Stimulated activated CD4-positive, alpha-beta T cell treated with anti-CD3 and anti-CD28 coated beads, Interleukin-15, amount 100 ng/mL, for 1 hour (primary cell): Measurements from ENCODE around the gene SNCB.

Experiments
- DNase-seq, 2 donors: peaks; one replicate each; pipeline ENCODE4 v3.0.0-alpha.2; 2020; ENCODE audit warnings: low read depth in 1 of 2, low spot score in 1 of 2

The SNCB gene

GRCh38 chr5:176644878-176645670 is 14.7 kb upstream of the SNCB start:
- no peak for DNase-seq

DNA sequence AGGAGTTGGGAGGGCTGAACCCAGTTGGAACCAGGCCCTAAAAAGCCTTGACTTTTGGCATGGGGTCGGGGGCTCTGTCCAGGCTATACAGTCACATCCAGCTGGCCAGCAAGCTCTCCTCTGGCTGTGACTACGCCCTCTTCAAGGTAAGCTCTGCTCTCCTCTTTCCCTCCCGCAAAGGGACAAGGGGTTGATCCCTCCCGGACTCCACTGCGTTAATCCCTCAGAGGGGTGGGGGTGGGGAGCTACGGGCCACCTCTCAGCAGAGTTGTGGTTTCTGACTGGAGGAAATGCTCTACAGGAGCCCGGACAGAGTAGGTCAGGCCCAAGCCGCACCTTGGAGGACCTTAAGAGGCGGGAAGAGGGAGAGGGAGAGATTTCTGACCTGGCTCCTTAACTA is 14.0 kb upstream of the SNCB start:
- no peak for DNase-seq

GRCh38 chr5:176643491-176644219 is 13.3 kb upstream of the SNCB start:
- no peak for DNase-seq

DNA sequence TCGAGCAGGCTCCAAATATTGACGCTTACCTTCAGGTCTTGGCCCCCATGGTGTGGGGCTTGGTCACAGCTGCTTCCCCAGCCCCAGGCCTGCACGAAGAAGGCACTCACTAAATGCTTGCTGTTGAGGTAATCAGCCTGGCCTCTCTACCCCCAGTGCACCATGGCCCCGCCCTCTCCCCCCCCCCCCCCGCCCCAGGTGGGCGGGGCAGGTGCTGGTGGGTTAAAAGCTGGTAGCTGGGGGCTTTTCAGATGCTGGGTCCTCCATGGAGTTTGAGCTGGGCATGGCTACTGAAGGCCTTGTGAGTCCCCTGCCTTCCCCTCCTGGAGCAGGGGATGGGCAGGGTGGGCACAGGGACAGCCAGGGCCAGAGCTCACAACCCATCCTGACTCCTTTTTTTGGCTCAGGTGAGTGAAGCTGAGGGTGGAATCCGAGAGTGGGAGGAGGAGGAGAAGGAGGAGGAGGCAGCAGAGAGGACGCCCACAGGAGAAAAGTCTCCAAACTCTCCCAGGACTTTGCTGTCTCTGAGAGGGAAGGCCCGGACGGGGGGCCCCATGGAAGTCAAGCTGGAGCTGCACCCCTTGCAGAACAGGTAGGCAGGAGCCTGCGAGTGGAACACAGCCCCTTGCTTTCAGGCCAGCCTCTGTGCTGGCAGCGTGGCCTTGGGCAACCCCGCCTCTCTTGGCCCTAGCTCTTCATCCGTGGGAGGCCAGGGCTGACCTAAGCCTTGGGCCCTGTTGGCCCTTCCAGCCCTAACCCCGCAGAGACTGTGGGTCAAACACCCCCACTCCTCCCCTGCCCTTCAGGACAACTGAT is 12.5 kb upstream of the SNCB start:
- no peak for DNase-seq

DNA sequence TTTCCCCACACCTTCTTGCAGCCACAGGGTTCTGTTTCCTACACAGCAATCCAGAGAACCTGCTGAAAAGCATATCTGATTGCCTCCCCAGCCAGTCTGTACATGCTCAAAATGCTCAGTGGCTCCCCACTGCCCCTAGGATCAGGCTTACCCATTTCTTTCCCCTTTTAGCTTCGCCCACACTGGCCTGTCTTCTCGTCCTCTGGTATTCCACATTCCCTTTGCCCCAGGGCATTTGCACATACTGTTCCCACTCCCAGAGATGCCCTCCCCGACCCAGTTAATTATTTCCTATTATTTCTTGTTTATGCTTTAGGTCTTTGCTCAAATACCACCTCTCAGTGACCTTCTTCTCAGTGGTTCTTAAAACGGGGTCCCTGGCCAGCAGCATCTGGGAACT is 10.3 kb upstream of the SNCB start:
- DNase-seq = no peak

GRCh38 chr5:176639981-176640380 is 9.6 kb upstream of the SNCB start:
- no peak for DNase-seq

GRCh38 chr5:176639208-176639607 is 8.9 kb upstream of the SNCB start:
- DNase-seq = no peak

- no peak for DNase-seq
Observed at GRCh38 chr5:176638437-176638836, 8.1 kb upstream of the SNCB start.

DNA sequence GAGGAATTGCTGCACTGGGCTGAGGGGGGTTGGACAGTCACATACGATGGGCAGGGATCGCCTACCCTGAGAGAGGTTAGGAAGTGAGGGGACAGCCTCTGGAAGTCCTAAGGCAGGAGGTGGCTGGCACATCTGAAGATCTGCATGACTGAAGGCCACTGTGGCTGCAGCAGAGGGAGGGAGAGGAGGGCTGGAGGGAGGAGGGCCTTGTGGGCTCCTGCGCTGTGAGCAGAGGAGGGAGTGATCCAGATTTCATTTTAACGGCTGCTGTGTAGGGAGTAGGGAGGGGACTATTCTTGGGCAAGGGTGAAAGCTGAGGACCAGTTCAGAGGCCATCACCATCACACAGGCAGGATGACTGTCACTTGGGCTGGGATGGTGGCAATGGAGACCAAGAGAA is 7.2 kb upstream of the SNCB start:
- DNase-seq = no peak

DNA sequence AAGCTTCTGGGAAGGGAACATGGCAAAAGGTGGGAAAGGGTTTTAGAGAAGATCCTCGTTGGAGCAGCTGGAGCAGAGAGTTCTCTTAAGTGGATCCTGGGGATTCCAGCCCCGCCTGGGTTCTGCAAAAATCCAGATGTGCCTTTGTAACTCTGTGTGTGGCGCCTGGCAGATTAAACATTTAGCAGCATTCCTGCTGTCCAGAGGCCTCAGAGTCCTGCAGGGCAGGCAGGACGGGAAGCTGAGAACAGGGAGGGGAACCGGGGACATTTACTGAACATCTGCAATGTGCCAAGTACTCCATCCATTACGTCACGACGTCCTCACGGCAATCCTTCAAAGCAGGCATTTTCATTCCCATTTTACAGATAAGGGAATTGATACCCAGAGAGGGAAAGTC is 6.1 kb upstream of the SNCB start:
- DNase-seq = no peak

DNA sequence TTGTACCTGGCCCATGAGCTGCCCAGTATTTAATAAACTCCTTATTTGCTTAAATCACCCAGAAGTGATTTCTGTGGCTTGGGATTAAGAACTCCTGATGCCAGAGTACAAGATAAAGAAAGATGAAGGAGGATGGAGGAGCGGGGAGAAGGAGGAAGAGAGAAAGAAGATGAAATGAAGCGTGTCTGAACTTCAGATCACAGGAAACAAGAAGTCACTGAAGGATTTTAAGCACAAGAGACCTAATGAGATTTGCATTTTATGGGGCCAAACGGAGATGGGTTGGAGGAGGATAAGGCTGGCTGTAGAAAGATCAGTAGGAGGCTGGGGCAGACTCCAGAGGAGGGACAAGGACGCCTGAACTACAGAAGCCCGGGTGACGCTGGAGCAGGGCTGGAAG is 3.3 kb upstream of the SNCB start:
- DNase-seq = no peak

GRCh38 chr5:176632745-176633144 is 2.4 kb upstream of the SNCB start:
- DNase-seq = no peak

- no peak for DNase-seq
Observed at GRCh38 chr5:176631383-176632200, 1.3 kb upstream of the SNCB start.

DNA sequence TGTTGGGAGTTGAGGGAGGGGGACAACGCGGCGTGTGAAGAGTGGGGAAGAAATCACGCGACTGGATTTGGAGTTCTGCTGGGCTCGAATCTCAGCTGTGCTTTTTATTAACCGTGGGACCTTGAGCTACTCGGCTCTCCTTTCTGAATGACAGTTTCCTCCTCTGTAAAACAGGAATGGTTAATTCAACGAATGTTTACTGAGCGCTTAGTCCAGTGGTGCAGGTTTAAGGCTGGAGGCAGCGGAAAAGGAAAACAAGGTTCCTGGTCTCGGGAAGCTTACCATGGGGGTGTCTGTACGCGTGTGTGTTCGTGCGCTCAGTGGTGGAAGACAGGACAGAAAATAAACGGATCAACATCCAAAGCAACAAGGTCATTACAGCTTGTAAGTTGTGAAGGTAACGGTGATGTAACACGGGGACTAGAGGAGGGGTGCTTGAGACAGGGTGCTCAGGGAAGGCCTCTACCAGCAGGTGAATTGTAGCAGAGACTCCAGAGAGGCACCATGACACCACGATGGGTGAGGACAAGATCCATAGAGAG is 418 bp upstream of the SNCB start:
- no peak for DNase-seq

- no peak for DNase-seq
Observed at GRCh38 chr5:176629317-176629852, 949 bp downstream of the SNCB start.

DNA sequence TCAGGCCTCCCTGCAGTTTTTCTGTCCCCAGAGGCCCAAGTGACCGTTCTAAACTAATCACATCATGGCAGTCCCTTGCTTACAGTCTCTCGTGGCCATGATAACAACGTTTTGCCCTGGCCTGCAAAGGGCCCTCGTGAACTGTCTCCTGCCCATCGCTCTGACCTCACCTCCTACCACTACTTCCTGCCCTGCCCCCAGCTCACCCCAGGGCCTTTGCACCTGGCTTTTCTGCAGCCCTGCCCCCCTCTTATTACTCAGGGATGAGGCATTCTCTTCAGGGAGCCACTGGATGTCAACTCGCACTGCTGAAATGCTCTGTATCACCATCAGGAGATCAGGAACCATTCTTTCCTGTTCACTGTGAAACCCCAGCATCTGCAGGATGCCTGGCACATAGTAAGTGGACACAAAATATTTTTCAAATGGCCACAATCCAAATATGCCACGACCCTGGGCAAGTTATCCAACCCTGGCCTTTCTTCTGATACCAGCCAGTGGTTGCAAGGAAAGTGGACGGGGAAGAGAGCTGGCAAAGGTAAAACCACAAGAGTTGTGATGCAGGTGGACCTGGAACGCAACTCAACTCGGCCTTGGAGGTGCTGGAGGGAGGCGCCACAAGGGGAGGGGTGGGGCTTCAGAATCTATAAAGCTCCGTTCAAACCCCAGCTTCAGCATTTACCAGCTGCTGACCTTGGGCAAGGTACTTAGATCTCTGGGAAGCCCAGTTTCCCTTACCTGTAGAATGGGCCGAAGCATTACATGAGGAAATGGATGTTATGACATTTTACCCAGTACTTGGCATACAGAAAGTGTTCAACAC is 1.7 kb downstream of the SNCB start:
- no peak for DNase-seq

DNA sequence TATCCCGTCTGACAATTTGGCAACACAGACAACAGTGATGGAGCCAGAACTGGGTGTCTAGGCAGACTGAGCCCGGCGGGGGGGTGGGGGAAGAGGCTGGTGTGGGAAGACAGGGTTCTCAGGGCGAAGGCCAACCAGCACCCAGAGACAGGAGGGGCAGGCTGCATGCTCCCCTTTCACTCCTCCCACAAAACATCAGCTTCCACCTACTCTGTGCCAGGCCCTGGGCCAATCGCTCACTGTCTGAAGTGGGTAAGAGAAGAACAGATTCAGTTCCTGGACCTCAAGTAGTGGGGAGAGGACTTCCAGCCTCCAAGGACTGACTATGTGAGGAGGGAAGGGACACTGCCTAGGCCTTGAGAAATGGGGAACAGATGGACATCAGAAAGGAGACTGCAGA is 2.8 kb downstream of the SNCB start:
- DNase-seq = no peak

- DNase-seq = no peak
Observed at GRCh38 chr5:176626876-176627236, 3.5 kb downstream of the SNCB start.

DNA sequence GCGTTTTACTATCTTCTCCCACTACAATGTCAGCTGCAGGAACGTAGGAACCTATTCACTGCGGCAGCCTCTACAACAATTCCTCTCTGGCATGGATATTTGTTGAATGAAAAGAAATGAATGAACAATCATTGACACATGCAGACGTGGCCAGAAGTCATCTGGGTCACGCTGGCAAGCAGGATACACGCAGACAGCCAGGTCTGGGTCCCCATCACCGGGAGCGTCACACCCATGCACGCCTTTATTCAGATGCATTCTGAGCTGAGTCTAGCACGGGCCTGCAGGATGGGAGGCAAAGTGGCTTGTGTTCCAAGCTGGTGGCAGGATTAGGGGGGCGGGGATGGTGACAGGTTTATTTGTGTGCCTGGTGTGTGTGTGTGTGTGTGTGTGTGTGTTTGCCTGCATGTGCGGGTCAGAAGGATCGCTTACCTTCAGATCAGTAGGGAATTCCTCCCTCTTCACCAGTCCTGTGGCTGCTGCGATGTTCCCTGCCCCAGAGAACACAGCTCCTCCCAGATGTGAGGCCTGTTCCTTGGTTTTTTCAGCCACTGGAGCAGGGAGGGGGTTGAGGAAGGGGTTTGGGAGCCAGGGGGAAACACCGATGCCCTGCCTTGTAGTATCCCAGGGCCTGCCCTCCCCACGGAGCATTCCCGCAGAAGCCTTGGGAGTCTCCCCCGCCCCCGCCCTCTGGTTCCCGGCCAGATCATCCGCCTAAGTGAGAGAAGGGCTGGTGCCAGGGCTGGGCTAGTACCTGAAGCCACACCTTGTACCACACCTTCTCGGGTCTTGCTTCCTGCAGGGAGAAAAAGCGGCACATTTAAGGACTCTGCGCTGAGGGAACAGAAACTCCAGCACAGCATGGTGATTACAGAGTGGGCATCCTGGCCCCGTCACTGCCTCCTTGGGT is 4.1 kb downstream of the SNCB start:
- DNase-seq = no peak
